Measurements from ENCODE around the gene EPHA2.

EPHA2 gene

GRCh38 chr1:16162163-16162822, 6.4 kb upstream of the EPHA2 start:
- H3K27ac ChIP-seq, result no peak overlapping the region
- no peak overlapping the region for H3K4me3 ChIP-seq (ENCODE audit: low read depth, low read length)
- H3K27me3 ChIP-seq (replicated peaks), result no peaks in the 10 kb centered on the region
- no peaks in the 10 kb centered on the region for H3K36me3 ChIP-seq (replicated peaks)
- in situ Hi-C loops (cut with HindIII; ENCODE audit: low pct_ligation_motif_present, low sequenced_read_pairs), result no loop called here
- no peak for DNase-seq
- TF ChIP-seq, protein P1, sequence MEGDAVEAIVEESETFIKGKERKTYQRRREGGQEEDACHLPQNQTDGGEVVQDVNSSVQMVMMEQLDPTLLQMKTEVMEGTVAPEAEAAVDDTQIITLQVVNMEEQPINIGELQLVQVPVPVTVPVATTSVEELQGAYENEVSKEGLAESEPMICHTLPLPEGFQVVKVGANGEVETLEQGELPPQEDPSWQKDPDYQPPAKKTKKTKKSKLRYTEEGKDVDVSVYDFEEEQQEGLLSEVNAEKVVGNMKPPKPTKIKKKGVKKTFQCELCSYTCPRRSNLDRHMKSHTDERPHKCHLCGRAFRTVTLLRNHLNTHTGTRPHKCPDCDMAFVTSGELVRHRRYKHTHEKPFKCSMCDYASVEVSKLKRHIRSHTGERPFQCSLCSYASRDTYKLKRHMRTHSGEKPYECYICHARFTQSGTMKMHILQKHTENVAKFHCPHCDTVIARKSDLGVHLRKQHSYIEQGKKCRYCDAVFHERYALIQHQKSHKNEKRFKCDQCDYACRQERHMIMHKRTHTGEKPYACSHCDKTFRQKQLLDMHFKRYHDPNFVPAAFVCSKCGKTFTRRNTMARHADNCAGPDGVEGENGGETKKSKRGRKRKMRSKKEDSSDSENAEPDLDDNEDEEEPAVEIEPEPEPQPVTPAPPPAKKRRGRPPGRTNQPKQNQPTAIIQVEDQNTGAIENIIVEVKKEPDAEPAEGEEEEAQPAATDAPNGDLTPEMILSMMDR (IDR thresholded peaks at IDR 0.05; ENCODE audit: low read depth, low read length, missing control alignments), result no peak

GRCh38 chr1:16161717-16162116, 5.8 kb upstream of the EPHA2 start:
- no peaks in the 10 kb centered on the region for H3K36me3 ChIP-seq (replicated peaks)
- no peak for DNase-seq
- TF ChIP-seq, protein P1 (IDR thresholded peaks at IDR 0.05; ENCODE audit: low read depth, low read length, missing control alignments), result no peak
- H3K27ac ChIP-seq, result no peak overlapping the region
- H3K27me3 ChIP-seq (replicated peaks), result no peaks in the 10 kb centered on the region
- in situ Hi-C loops (cut with HindIII; ENCODE audit: low pct_ligation_motif_present, low sequenced_read_pairs), result no loop called here
- H3K4me3 ChIP-seq (ENCODE audit: low read depth, low read length), result no peak overlapping the region

- in situ Hi-C loops (cut with HindIII; ENCODE audit: low pct_ligation_motif_present, low sequenced_read_pairs), result no loop called here
- Histone ChIP-seq H3K27me3 (replicated peaks) (no peaks in the 10 kb centered on the region), H3K4me3 (ENCODE audit: low read depth, low read length) (no peak overlapping the region), H3K27ac (no peak overlapping the region), H3K36me3 (replicated peaks) (no peaks in the 10 kb centered on the region)
- no peak for DNase-seq
- TF ChIP-seq, protein P1 (IDR thresholded peaks at IDR 0.05; ENCODE audit: low read depth, low read length, missing control alignments), result no peak
These were observed 3.3 kb upstream of the EPHA2 start for GRCh38 chr1:16158993-16159831.

- in situ Hi-C loops (cut with HindIII; ENCODE audit: low pct_ligation_motif_present, low sequenced_read_pairs), result no loop called here
These were observed 2.2 kb upstream of the EPHA2 start for GRCh38 chr1:16158025-16158424.

GRCh38 chr1:16156848-16157495, 1.1 kb upstream of the EPHA2 start:
- H3K27ac ChIP-seq, result peak overlapping the region; percentile 56
- no peak for DNase-seq
- TF ChIP-seq, protein P1 (IDR thresholded peaks at IDR 0.05; ENCODE audit: low read depth, low read length, missing control alignments), result no peak
- in situ Hi-C loops (cut with HindIII; ENCODE audit: low pct_ligation_motif_present, low sequenced_read_pairs), result no loop called here
- H3K4me3 ChIP-seq (ENCODE audit: low read depth, low read length), result peak overlapping the region; percentile 29
- no peaks in the 10 kb centered on the region for H3K27me3 ChIP-seq (replicated peaks)
- peaks cover 4% of the 10 kb centered on the region for H3K36me3 ChIP-seq (replicated peaks)

More at GRCh38 chr1:16158025-16158424, 2.2 kb upstream of the EPHA2 start:
- Histone ChIP-seq H3K36me3 (replicated peaks) (no peaks in the 10 kb centered on the region), H3K27me3 (replicated peaks) (no peaks in the 10 kb centered on the region), H3K27ac (no peak overlapping the region), H3K4me3 (ENCODE audit: low read depth, low read length) (no peak overlapping the region)
- no peak for DNase-seq
- TF ChIP-seq, protein P1 (IDR thresholded peaks at IDR 0.05; ENCODE audit: low read depth, low read length, missing control alignments), result no peak

All from brain microvascular endothelial cell (primary cell).